HG03135 (cell line): Measurements from ENCODE around the gene IRF4.

Experiments
- ATAC-seq: cut with Tn5 transposase; IDR thresholded peaks from one replicate; pipeline ENCODE4 v1.9.1; 2021; ENCODE audit warnings: mild to moderate bottlenecking, moderate library complexity; ENCODE audit not compliant: unreplicated experiment

The IRF4 gene

DNA sequence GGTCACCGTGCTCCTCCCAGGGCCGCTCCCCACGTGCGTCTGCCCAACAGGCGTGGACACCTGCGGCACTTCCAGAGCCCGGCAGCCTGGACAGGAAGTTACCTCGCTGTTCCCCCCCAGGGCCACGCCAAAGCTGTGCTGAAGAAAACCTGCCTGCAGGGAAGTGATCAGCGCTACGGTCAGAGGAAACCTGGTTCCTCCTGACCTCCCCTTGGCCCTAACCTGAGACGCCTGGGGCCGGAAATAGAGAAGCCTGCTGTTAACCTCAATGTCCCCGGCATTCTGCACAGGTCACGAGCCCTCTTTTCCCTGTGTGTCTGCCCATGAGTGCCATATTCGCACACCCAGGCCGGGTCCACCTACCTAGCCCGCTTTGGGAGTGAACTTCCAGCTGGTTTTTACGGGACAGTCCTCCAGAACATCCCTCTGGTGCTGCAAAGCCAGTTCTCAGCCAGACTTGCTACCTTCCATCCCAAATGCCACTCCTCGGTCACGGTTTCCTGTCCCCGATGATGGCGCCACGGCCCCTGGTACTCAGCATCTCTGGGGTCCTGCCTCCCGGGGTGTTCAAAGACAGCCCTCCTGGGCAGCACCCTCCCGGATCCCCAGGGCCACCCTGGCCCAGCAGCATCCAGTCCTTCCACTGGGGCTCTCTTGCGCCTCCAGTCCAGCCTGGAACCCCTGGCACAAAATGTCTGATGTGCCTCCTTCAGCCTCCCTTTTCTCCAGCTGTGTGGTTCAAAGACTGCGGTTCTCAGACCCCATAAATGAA lies 12.0 kb upstream of the IRF4 start:
- ATAC-seq = peak; percentile 50

DNA sequence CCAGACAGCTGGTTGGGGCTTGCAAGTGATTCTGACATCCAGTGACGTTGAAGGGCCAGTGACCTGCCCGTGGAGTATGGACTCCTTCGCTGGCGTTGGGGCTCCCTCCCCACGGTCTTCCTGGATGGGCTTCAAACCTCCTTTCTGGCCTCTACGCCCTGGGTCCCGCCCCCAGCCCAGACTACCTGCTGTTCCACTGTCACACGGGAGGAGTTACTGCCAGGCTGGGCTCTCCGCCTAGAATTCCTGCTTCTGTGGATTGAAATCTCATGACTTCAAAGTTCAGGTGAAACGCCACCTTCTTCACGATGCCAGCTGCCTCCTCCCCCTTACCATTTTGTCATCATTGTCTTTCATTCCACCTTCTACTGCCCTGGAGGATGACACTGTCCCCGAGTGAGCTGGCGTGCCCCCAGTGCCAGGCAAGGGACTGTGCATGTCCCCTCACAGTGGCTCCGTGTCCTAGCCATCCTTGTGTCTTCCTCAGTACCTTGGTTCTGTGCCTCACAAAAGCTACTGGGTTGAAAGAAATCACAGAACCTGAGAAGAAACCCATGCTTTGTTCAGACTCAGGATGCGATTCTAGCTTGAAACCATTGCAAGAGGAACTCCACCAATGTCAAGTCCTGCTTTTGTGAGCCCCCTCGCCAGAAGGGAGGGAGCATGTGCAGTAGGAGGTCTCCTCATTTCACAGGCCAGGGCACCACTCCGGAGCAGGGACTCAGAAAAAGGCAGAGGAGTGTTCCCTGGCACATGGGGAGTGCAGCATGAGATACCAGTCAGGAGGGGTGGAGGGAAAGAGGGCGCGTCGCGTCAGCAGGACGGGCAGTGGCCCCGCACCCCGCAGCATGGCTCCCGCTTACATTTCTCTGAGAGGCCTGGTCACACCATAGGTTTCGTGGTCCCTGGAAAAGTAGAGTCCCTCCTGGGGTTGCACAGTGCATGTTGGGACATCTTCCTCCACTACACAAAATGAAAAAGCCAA lies 11.0 kb upstream of the IRF4 start:
- ATAC-seq = no peak

DNA sequence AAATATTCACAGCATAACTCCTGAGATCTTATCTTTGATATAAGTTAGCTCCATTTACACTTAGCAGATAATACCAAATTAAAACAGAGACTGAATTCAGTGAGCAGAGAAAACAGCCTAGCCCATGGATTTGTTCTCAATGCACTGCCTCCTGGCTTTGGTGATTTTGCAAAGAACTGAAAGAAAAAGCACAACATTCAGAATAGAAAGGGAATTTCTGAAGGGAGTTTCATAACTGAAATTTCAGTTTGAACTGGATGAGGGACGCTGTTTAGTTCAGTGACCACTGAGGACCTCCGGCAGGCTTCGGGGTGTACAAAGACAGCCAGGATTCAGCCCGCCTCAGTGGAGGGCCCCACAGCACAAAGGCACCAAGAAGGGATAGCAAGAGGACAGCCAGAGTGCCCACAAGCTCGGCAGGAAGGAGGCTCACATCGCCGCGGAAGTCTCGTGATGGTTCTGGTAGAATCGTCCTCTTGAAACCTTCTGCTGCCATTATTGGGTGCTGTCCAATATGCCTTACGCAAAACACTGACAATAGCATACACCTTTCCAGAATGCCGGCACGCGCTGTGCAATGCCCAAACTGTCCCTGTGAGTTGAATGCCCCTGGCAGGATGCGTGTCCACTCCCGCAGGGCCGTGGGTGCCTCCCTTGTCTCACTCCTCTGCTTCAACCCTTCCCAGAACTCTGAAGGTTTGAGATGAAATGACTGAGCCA lies 9.7 kb upstream of the IRF4 start:
- no peak for ATAC-seq

DNA sequence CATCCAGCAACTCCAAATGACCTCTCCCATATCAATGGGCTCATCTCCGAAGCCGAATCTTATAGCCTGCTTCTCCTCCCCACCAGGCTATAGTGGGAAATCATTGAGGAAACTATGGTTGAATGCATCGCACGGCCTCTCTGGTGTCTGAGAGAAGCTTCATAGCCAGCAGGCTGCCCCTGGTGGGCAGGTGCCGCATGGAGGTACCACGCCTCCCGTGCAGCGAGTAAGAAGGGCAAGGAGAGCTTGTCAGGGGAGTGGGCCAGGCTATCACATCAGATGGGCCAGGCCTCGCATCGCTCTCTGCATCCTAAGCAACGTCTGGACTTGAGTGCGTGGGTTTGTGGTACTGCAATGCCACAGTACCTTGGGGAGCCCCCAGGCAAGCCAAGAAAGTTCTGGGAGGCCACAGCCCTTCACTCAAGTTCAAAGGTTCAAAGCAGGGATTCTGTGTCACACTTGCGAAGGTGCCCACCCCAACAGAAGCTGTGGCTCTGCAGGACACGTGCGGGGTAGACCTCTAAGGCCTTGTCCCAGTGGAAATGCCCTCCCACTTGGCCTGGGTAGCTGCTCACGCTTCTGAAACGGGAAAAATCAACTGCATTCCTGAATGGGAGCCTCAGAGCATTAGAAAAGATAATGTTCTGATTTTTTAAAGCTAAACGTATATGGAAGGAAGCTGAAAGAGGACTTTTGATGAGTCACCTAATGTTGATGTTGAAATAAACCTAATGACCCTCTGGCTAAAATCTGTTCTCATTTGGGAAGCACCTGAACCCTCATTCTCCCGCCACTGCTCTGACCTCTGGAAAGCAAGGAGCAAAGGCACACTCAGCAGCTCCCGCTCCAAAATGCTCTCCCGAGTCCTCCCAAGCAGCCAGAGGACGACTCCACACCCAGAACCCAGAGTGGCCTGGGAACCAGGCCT lies 8.4 kb upstream of the IRF4 start:
- no peak for ATAC-seq

DNA sequence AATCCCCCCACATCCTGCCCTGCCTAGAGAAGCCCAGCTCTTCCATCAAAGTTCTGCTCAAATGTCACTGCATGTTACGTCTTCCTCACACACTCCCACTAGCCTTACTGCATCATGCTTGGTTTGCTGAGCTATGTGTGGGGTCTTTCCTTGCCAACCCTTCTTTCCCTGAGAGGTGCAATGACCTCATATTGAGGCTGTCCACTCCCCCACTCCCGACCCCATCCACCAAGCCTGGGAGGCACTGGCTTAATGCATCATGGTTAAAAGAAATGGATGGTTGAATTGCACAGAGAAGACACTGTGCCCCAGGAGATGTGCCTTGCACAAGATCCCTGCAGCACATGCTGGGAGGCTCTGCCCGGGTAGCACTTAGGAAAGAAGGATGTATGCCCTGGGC lies 7.7 kb upstream of the IRF4 start:
- ATAC-seq = no peak

DNA sequence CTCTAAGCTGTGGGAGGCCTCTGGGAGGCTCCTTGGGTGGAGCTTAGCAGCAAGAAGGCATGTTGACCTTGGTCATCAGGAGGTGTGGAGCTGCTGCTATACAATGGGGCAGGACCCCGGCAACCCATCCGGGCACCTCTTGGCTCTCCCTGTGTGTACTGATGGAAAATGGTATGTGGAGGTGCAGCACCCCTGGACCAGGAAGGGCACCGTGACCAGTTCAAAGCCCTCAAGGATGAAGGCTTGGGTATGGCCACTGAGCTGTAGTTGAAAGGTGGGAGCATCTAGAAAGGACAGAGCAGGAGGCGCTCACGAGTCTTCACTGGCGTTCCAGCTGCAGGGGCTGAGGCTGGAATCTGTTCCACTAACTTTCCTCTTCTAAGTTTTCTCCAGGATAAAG lies 6.7 kb upstream of the IRF4 start:
- ATAC-seq = no peak

DNA sequence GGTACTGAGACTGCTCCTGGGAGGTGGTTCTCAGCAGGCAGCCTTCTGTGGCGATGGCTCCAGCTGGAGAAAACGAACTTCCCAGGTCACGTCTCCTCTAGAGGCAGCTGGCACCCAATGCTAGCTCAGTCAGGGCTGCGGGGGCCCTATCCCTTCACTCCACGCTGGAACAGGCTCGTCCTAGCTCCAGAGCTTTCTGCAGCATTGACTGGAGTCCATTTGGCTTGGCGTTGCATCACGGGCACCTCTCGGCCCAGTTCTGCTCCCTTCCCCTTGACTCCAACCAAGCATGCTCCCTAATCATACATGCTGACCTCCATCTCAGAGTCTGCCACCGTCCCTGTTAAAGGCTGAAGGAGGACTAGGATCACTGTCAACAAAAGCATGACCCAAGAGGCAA lies 5.9 kb upstream of the IRF4 start:
- no peak for ATAC-seq

DNA sequence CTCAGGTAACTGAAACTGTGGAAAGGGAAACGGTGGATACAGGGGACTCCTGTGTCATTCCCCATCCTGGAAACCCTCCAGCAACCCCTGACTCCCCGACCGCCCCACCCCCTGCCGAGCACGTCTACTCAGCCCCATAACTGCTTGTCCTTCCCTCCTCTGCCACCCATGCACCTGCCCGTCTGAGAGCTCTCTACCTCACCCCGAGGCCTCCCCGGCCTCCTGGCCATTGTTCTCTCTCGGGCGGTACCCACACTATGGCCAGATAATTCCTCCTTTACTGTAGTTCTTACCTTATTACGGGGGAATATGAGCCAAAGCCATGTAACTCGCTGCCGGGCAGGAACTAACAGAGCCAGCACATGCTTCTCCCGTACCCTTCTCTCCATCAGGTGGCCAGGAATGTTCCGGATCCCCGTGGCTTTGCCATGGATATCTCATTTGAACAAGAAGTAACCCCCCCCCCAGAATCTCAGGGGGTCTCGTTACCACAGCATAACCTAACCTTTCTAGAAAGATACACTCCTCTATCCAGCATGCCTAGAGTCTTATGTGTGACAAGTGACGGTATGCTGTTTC lies 4.8 kb upstream of the IRF4 start:
- no peak for ATAC-seq

DNA sequence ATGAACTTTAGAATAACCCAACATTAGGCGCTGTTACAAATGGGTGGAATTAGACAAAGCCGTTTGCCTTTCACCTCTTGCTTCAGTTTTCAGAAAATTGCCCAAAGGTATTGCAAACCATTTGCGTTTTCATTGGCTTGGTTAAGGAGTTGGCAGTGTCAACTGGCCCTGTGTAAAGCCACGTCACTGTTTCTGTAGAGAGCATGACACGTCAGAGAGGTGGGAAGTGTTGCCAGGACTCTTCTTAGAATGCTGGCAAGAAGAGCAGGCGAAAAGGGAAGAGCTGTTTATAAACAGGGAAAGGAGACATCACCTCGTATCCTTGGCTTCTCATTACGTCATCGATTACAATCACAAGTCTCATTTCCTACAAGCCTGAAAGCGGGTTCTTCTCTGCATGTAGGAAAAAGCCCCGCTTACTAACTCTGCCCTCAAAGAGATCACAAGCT lies 4.2 kb upstream of the IRF4 start:
- ATAC-seq = no peak

DNA sequence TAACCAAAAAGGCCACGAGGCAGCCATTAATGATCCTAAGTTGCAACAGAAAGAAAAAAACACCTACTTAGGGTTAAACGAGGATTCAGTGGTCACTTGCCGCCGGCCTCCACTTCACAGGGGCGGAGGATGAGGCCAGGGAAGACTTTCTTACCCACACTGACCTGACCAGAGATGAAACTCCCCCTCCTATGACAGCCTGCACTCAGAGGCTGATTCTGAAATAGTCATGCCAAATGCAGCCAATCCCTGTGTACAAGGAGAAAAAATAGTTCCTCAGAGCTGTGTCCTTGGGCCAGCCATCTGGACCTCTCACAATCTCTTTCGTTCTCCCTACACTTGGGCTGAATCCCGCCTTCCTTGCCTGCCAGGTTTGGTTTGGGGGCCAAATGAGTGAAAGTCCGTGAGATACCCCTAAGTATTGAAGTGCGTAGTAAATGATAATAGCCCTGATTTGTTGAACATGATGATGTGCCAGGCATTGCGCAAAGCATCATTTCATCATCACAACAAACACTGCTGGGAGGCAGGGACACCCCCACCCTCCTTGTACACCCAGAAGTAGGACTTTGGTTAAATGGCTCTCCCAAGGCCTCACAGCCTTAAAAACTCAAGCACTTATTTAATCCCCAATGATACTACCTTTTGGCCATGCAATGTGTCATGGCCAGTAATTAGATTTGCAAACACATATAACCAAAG lies 3.2 kb upstream of the IRF4 start:
- no peak for ATAC-seq

DNA sequence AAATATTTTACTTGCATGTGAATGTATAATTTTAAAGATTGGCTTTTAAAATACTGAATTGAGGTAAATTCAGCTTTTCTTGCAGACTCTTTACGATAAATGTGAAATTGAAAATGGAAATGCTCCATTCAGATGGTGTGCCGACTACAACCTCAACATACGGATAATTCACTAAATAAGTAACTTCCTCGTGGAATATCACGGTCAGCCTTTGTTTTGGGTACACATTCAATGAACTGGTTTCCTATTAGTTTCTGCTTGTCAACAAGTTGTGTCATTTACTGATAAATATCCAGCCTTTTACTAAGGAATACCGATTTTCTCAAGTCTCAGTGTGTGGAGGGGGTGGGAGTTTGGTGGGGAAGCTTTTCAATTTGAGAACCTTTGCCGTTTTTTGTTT lies 2.4 kb upstream of the IRF4 start:
- no peak for ATAC-seq

DNA sequence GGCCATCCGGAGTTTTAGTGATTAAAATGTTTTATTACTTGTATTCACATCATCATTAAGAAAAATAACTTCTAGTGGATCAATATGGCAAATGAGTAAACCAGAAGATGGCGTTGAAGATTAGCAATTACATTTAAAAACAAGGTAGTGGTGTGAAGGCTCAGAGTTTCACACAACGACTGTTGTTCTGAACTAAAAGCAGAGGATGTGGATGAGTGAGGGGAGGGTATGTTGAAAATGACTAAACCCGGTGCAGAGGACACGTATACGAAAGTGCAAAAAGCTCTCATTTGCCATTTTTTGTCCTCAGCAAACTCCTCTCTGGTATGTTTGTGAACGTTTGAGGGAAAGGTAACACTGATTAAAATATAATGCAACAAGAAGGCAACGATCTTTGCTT lies 1.9 kb upstream of the IRF4 start:
- peak; percentile 35 for ATAC-seq

DNA sequence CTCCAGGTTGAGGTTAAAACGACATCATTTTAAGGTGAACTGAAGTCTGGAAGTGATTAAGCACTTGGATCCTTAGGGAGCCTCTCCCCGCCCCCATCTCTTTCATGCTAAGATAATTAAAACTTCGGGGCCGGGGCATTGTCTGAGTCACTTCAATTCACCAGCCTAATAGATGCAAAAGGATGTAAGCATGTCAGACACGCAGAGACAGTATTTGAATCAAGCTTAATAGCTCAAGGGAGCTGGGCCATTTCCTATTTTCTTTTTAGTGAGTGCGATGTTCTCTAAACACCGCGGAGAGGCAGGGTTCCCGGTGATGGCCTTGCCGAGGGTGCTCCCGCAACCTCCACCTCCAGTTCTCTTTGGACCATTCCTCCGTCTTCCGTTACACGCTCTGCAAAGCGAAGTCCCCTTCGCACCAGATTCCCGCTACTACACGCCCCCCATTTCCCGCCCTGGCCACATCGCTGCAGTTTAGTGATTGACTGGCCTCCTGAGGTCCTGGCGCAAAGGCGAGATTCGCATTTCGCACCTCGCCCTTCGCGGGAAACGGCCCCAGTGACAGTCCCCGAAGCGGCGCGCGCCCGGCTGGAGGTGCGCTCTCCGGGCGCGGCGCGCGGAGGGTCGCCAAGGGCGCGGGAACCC lies 516 bp upstream of the IRF4 start:
- ATAC-seq = peak; percentile 24

DNA sequence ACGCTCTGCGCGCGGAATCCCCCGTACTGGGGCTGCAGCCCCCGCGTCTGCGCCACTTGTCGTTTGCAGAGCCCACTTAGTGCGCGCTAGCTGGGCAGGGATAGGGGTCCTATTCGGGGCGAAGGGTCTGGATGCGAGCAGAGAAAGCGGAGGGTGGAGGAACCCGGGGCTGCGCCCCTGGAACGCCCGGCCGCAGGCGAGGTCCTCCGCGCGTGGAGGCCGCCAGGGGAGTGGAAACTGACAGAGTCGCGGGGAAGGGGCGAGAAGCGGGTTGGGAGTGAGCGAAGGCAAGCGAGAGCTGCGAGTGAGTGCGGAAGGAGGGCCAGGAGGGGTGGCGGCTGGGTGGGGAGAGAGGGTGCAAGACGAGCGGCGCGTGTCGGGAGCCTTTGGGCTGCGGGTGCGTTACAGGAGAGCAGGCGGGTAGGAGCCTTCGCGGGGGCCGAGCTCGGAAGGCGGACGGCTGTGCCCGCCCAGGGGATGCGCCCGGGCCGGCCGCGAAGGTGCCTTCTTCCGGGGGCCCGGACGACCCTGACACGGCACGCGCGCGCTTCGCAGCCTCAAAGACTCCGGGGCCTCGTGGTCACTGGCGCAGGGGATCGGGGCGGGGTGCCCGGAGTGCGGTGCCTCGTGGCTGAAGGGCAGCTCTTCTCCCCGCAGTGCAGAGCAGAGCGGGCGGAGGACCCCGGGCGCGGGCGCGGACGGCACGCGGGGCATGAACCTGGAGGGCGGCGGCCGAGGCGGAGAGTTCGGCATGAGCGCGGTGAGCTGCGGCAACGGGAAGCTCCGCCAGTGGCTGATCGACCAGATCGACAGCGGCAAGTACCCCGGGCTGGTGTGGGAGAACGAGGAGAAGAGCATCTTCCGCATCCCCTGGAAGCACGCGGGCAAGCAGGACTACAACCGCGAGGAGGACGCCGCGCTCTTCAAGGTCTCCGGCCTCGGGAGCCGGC lies 1.2 kb downstream of the IRF4 start:
- ATAC-seq = no peak

DNA sequence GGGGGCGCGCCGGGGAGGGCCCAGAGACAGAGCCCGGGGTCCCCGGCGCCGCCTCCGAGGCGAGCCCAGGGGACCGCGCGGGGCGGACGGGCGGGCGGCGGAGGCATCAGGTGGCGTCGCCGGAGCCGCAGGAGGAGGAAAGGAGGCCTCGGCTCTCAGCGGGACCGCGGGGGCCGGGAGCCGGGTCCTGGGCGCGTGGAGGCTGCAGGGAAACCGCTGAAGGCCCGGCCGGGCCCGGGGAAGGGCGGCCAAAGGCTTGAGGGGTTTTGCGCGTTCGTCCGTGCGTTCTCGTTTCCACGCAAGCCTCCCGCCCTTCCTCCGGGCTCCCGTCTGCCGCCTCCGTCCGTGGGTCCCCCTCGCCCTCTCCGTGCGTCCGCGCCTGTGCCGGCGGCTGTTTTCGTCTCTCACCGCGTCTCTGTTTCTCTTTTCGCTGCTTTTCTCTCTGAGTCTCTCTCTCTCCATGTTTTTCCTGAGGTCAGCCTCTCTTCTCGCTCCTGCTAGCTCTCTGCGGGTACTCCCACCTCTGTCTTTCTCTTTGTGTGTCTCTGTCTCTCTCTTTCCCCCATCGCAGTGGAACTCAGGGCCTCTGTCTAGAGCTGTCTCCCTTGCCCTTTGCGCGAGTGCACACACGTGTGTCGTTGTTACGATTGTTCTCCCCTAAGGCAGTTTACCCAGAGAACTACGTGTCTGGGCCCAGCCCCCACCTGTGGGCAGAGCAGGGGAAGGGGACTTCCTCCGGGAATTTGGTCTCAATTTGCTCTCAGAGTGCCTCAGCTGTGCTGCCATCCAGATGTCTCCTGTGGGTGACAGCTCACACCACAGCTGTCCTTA lies 2.1 kb downstream of the IRF4 start:
- no peak for ATAC-seq

DNA sequence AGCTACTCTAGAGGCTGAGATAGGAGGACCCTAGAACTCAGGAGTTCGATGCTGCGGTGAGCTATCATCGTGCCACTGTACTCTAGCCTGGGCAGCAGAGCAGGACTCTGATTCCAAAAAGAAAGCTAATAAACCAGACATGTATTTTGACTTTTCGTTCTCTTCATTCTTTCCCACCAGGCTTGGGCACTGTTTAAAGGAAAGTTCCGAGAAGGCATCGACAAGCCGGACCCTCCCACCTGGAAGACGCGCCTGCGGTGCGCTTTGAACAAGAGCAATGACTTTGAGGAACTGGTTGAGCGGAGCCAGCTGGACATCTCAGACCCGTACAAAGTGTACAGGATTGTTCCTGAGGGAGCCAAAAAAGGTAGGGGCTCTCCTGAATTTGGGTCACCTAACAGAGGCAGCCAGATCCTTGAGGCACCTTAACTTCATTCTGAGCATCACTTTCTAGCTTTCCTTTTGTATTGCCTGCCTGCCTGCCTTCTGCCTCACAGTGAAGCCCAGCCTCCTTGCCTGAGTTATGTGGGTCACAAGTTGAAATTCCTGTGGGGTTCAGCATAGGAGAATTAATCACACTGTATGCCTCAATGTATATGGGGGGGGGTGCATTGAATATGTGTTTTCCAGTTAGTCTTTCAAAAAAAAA lies 3.2 kb downstream of the IRF4 start:
- ATAC-seq = no peak
